Astrocyte (in vitro differentiated cells and primary cell): ENCODE results near the gene CPNE7. TPM values are rescaled to one million over a fixed set of nuclear protein-coding genes. Genes with fewer than 3 reads are reported as not detected.

Source experiments
- DNase-seq: peaks from one replicate; pipeline ENCODE4 v3.0.0-alpha.2; 2010; ENCODE audit warnings: low read depth
- FAIRE-seq: peaks from 2 replicates; lab custom pipeline; 2011; peaks lifted over from hg19 to GRCh38; lab: Jason Lieb, UNC
- H2AFZ ChIP-seq: 2 replicates; pipeline ENCODE4 v1.6.0; 2012; ENCODE audit warnings: low read depth, low read length, inconsistent platforms
- H3K27ac ChIP-seq: 2 replicates; pipeline ENCODE4 v1.5.1; 2011; ENCODE audit warnings: low read depth, low read length, inconsistent platforms
- H3K27me3 ChIP-seq: 2 replicates; pipeline ENCODE4 v1.6.0; 2011; ENCODE audit warnings: low read length, inconsistent platforms; ENCODE audit not compliant: insufficient read depth
- H3K36me3 ChIP-seq: 2 replicates; pipeline ENCODE4 v1.5.1; 2011; ENCODE audit warnings: low read length, inconsistent platforms; ENCODE audit not compliant: insufficient read depth
- H3K4me1 ChIP-seq: 2 replicates; pipeline ENCODE4 v1.5.1; 2011; ENCODE audit warnings: low read length, inconsistent platforms; ENCODE audit not compliant: insufficient read depth
- H3K4me2 ChIP-seq: 2 replicates; pipeline ENCODE4 v1.6.0; 2012; ENCODE audit warnings: low read length, inconsistent platforms
- H3K4me3 ChIP-seq: 2 replicates; pipeline ENCODE4 v1.5.1; 2011; ENCODE audit warnings: low read depth, mild to moderate bottlenecking, low read length, inconsistent platforms; ENCODE audit not compliant: insufficient read depth
- H3K79me2 ChIP-seq: 2 replicates; pipeline ENCODE4 v1.6.0; 2012; ENCODE audit warnings: mild to moderate bottlenecking, low read length, inconsistent platforms; ENCODE audit not compliant: insufficient read depth
- H3K9ac ChIP-seq: 2 replicates; pipeline ENCODE4 v1.6.0; 2012; ENCODE audit warnings: mild to moderate bottlenecking, low read length, inconsistent platforms
- H3K9me3 ChIP-seq: 2 replicates; pipeline ENCODE4 v1.5.1; 2012; ENCODE audit warnings: low read depth, mild to moderate bottlenecking, low read length, inconsistent platforms; ENCODE audit not compliant: insufficient read depth
- H4K20me1 ChIP-seq: 2 replicates; pipeline ENCODE4 v1.6.0; 2012; ENCODE audit warnings: low read length, inconsistent platforms; ENCODE audit not compliant: insufficient read depth
- H3K27ac Mint-ChIP-seq: one replicate; pipeline ENCODE4 v1.8.0; 2021; ENCODE audit warnings: mild to moderate bottlenecking, mixed read lengths; ENCODE audit not compliant: unreplicated experiment
- H3K27me3 Mint-ChIP-seq: one replicate; pipeline ENCODE4 v1.8.0; 2021; ENCODE audit warnings: low read depth, mixed read lengths; ENCODE audit not compliant: unreplicated experiment
- H3K36me3 Mint-ChIP-seq: one replicate; pipeline ENCODE4 v1.8.0; 2021; ENCODE audit warnings: low read depth, mixed read lengths; ENCODE audit not compliant: unreplicated experiment
- H3K4me1 Mint-ChIP-seq: one replicate; pipeline ENCODE4 v1.8.0; 2021; ENCODE audit warnings: low read depth, mixed read lengths; ENCODE audit not compliant: unreplicated experiment
- H3K4me3 Mint-ChIP-seq: one replicate; pipeline ENCODE4 v1.8.0; 2021; ENCODE audit warnings: mild to moderate bottlenecking, moderate library complexity, mixed read lengths; ENCODE audit not compliant: unreplicated experiment
- H3K9me3 Mint-ChIP-seq: one replicate; pipeline ENCODE4 v1.8.0; 2021; ENCODE audit warnings: mild to moderate bottlenecking, mixed read lengths; ENCODE audit not compliant: unreplicated experiment
- CTCF ChIP-seq: IDR thresholded peaks from 2 replicates; pipeline ENCODE4 v1.5.1; 2011; ENCODE audit warnings: low read depth, mild to moderate bottlenecking, inconsistent platforms, low read length, moderate library complexity; ENCODE audit not compliant: insufficient read depth
- EZH2 ChIP-seq: IDR thresholded peaks from 2 replicates; pipeline ENCODE4 v1.6.1; 2012; ENCODE audit warnings: mild to moderate bottlenecking, low read length, inconsistent platforms; ENCODE audit not compliant: insufficient read depth
- total RNA-seq: library from RNA; stranded (reverse); gene quantifications from 2 replicates; pipeline ENCODE4 v1.2.1, GENCODE V29; 2021

CPNE7 gene
- total RNA-seq, 1 donor from 2014 or later = 7.5 TPM

GRCh38 chr16:89645122-89645521 lies 69.6 kb downstream of the CPNE7 start:
- DNase-seq (no peak), FAIRE-seq (no peak)
- Histone ChIP-seq H3K27ac (no peak overlapping the region), H3K9me3 (no peaks in the 10 kb centered on the region), H2AFZ (no peak overlapping the region), H3K79me2 (peaks cover 5% of the 10 kb centered on the region), H3K4me2 (no peak overlapping the region), H3K9ac (no peak overlapping the region), H3K36me3 (no peaks in the 10 kb centered on the region), H3K4me1 (no peaks in the 10 kb centered on the region), H3K4me3 (no peak overlapping the region), H4K20me1 (peaks cover 21% of the 10 kb centered on the region), H3K27me3 (no peaks in the 10 kb centered on the region)
- Mint-ChIP-seq H3K4me1 (peaks cover 8% of the 10 kb centered on the region), H3K9me3 (no peaks in the 10 kb centered on the region), H3K4me3 (no peak overlapping the region), H3K36me3 (peaks cover 13% of the 10 kb centered on the region), H3K27me3 (peaks cover 6% of the 10 kb centered on the region), H3K27ac (no peak overlapping the region)
- TF ChIP-seq CTCF (no peak), EZH2 (no peak)

- TF ChIP-seq CTCF (no peak), EZH2 (no peak)
- Mint-ChIP-seq H3K27ac (peak overlapping the region; percentile 18), H3K4me3 (no peak overlapping the region), H3K36me3 (peaks cover 13% of the 10 kb centered on the region), H3K9me3 (no peaks in the 10 kb centered on the region), H3K4me1 (peaks cover 1% of the 10 kb centered on the region), H3K27me3 (no peaks in the 10 kb centered on the region)
- no peaks in the 10 kb centered on the region for H3K36me3 ChIP-seq
- no peak overlapping the region for H3K4me3 ChIP-seq
- H3K27me3 ChIP-seq = no peaks in the 10 kb centered on the region
- H2AFZ ChIP-seq = no peak overlapping the region
- H3K27ac ChIP-seq = no peak overlapping the region
- FAIRE-seq (no peak), DNase-seq (no peak)
- no peaks in the 10 kb centered on the region for H3K9me3 ChIP-seq
- peaks cover 29% of the 10 kb centered on the region for H4K20me1 ChIP-seq
- no peak overlapping the region for H3K4me2 ChIP-seq
- H3K4me1 ChIP-seq = no peaks in the 10 kb centered on the region
- no peak overlapping the region for H3K9ac ChIP-seq
- H3K79me2 ChIP-seq = peaks cover 5% of the 10 kb centered on the region
These were observed 70.7 kb downstream of the CPNE7 start for GRCh38 chr16:89646270-89646669.

Other genes with a start within 250 kb of the CPNE7 start
- 213 TPM in 2 replicates for gene ANKRD11, start 85.2 kb upstream of the CPNE7 start, total RNA-seq
- 86.5 and 96.1 TPM in 2 replicates for gene SPG7, start 67.4 kb upstream of the CPNE7 start, total RNA-seq
- gene RPL13, start 15.1 kb upstream of the CPNE7 start, total RNA-seq = 1,200 and 1,239 TPM in 2 replicates
- 0.11 and 0.22 TPM in 2 replicates for gene DPEP1, start 37.9 kb downstream of the CPNE7 start, total RNA-seq
- gene CHMP1A, start 82.0 kb downstream of the CPNE7 start, total RNA-seq = 84.2 and 85.7 TPM in 2 replicates
- 11.8 and 12.3 TPM in 2 replicates for gene SPATA33, start 82.1 kb downstream of the CPNE7 start, total RNA-seq
- gene CDK10, start 110.9 kb downstream of the CPNE7 start, total RNA-seq = 40.5 and 41.7 TPM in 2 replicates
- gene SPATA2L, start 125.9 kb downstream of the CPNE7 start, total RNA-seq = 9.8 and 10.8 TPM in 2 replicates
- gene VPS9D1, start 145.1 kb downstream of the CPNE7 start, total RNA-seq = 11.3 and 12.4 TPM in 2 replicates
- gene ZNF276, start 145.8 kb downstream of the CPNE7 start, total RNA-seq = 21.6 and 22.2 TPM in 2 replicates
- 6.1 and 6.3 TPM in 2 replicates for gene FANCA, start 240.9 kb downstream of the CPNE7 start, total RNA-seq